Measurements from ENCODE around the gene PLEKHH3. TPM values are rescaled to one million over a fixed set of nuclear protein-coding genes. Genes with fewer than 3 reads are reported as not detected.

The PLEKHH3 gene
- total RNA-seq, 1 experiment from 2014 or later = 21.4 TPM

DNA sequence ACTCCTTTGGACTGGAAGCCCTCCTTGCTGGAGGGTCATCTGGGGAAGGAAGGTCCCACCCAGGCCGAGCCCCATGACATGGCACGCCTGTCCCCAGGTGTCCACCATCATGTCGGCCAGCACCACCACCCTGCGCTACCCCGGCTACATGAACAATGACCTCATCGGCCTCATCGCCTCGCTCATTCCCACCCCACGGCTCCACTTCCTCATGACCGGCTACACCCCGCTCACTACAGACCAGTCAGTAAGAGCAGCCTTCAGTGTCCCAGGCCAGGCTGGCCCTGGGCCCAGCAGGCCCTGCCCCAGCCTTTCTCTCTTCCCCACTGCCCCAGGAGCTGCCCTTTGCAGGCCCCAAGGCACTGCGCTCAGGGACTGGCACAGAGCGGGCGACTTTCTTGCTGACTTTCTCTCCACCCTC, 11.2 kb downstream of the PLEKHH3 start:
- TF ChIP-seq, protein P1, sequence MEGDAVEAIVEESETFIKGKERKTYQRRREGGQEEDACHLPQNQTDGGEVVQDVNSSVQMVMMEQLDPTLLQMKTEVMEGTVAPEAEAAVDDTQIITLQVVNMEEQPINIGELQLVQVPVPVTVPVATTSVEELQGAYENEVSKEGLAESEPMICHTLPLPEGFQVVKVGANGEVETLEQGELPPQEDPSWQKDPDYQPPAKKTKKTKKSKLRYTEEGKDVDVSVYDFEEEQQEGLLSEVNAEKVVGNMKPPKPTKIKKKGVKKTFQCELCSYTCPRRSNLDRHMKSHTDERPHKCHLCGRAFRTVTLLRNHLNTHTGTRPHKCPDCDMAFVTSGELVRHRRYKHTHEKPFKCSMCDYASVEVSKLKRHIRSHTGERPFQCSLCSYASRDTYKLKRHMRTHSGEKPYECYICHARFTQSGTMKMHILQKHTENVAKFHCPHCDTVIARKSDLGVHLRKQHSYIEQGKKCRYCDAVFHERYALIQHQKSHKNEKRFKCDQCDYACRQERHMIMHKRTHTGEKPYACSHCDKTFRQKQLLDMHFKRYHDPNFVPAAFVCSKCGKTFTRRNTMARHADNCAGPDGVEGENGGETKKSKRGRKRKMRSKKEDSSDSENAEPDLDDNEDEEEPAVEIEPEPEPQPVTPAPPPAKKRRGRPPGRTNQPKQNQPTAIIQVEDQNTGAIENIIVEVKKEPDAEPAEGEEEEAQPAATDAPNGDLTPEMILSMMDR (conservative IDR thresholded peaks at IDR 0.05) = no peak
- Mint-ChIP-seq H3K27ac (peak overlapping the region in 1 of 3 experiments; percentile 60; a peak in 1 of 7 replicates), H3K27me3 (ENCODE audit: low read depth) (no peaks in the 10 kb centered on the region), H3K9me3 (no peaks in the 10 kb centered on the region), H3K4me1 (peaks cover 17 to 22% of the 10 kb centered on the region in 2 experiments), H3K4me3 (no peak overlapping the region; a peak in 1 of 5 replicates), H3K36me3 (ENCODE audit: insufficient read depth in 1 of 3, low read depth in 3 of 3) (peaks cover 21 to 70% (median 53%) of the 10 kb centered on the region in 3 experiments)
- no peak overlapping the region for H2BK12ac ChIP-seq (ENCODE audit: insufficient read length, low read depth, low read length)
- H2AK5ac ChIP-seq (ENCODE audit: insufficient read length, low read length) = no peak overlapping the region
- H2BK5ac ChIP-seq (ENCODE audit: insufficient read length, low read length) = no peak overlapping the region
- no peak overlapping the region for H3K18ac ChIP-seq (ENCODE audit: insufficient read length, low read depth, low read length)
- no peak overlapping the region for H3K23ac ChIP-seq (ENCODE audit: insufficient read length, low read depth, low read length)
- no peak overlapping the region for H3K56ac ChIP-seq (ENCODE audit: insufficient read length, low read depth, low read length)
- no peak overlapping the region for H3K4ac ChIP-seq (ENCODE audit: low read depth, low read length)
- no peaks in the 10 kb centered on the region for H3K79me1 ChIP-seq (ENCODE audit: insufficient read depth, low read depth, low read length, poor library complexity, severe bottlenecking)
- H2BK15ac ChIP-seq (ENCODE audit: low read depth, low read length) = no peak overlapping the region
- WGBS (ENCODE audit: extremely low coverage, insufficient read length, low lambda C conversion rate) = no CpG with 5 or more reads among the region's 14 CpGs
- no peaks in the 10 kb centered on the region for H4K20me1 ChIP-seq (ENCODE audit: control insufficient read depth, insufficient read depth, insufficient read length)
- H2BK120ac ChIP-seq (ENCODE audit: low read depth, low read length, poor library complexity, severe bottlenecking) = no peak overlapping the region
- H2AFZ ChIP-seq (ENCODE audit: low read length) = no peak overlapping the region
- no peak overlapping the region for H4K91ac ChIP-seq (ENCODE audit: insufficient read length, low read depth, low read length)
- no peaks in the 10 kb centered on the region for H3K9me3 ChIP-seq (ENCODE audit: control insufficient read depth, low read depth, low read length)
- H4K8ac ChIP-seq (replicated peaks; ENCODE audit: insufficient read length, low read depth, low read length) = no peak overlapping the region
- no peak overlapping the region for H3K14ac ChIP-seq (ENCODE audit: insufficient read depth, low read length)
- H3K4me2 ChIP-seq (ENCODE audit: insufficient read depth, insufficient read length, low read length) = no peak overlapping the region
- no peak overlapping the region for H3K27ac ChIP-seq (ENCODE audit: insufficient read length, low read depth, low read length)
- H3K9ac ChIP-seq (ENCODE audit: extremely low read depth, insufficient read length, low read length) = no peak overlapping the region
- H3K23me2 ChIP-seq (ENCODE audit: insufficient read length, low read depth, low read length, poor library complexity, severe bottlenecking) = peaks cover 9% of the 10 kb centered on the region
- H2BK20ac ChIP-seq (ENCODE audit: low read depth, low read length, poor library complexity, severe bottlenecking) = no peak overlapping the region
- peaks cover 2% of the 10 kb centered on the region; the same call in 1 of the 2 replicates for H3K4me1 ChIP-seq (ENCODE audit: insufficient read depth, low read length)
- H3T11ph ChIP-seq (ENCODE audit: low read length) = no peak overlapping the region
- H3K27me3 ChIP-seq (ENCODE audit: insufficient read depth, low read length) = no peaks in the 10 kb centered on the region
- no peak overlapping the region for H4K5ac ChIP-seq (ENCODE audit: insufficient read length, low read depth, low read length)
- H3K79me2 ChIP-seq (ENCODE audit: insufficient read depth, low read length) = no peaks in the 10 kb centered on the region
- no peak for DNase-seq
